Midbrain (tissue), 1 donor: ENCODE results near the gene PTPN13.

Experiments used
- DNase-seq: peaks from one replicate; lab custom pipeline; 2025; lab: John Stamatoyannopoulos, UW

Gene PTPN13

DNA sequence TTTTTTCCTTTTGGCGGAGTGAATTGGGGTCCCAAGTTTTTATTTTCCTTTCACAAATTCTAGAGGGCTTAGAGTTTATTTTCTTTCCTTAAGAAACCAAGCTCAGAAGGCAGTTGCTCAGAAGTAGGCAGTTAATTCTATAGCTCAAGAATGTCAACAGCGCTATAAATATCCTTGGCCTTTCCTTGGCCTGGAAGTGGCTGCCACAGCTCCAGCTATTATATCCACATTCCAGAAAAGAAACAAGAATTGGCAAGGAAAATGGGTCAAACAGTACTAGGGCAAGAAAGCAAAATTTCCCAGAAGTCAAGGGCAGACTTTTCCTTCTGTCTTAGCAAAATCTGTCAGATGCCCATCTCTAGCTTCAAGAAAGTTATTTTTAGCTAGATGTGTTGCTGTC lies 224.1 kb downstream of the PTPN13 start:
- DNase-seq: no peak

DNA sequence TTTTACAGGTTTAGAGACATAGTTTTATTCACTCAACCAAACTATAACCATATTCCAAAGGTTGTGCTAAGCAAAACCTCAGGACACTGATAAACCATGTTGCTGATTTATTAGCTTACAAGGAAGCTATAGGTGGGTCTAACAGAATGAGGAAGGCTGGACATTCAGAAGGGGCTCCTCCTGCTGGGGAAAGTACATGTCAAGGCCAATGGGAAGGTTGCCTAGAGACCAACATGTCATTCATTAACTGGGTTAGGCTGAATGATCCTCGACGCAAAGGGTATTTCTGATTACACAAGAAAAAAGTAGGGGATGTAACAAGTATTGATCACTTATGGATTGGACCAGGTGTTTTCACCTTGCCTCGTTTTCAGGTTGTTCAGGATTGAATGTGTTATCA lies 224.7 kb downstream of the PTPN13 start:
- no peak for DNase-seq

DNA sequence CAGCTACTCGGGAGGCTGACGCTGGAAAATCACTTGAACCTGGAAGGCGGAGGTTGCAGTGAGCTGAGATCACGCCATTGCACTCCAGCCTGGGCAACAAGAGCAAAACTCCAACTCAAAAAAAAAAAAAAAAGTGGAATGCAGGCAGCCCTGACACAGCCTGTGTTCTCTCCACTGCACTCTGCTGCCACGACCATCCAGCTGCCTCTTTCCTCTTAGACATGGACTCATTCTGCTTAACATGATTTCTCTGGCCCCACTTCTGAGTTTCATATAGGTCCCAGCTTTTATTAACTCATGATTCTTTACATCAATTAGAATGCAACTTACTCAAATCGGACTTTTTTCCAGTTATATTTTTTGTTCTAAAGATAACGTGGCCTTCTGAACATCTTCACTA lies 225.4 kb downstream of the PTPN13 start:
- DNase-seq: no peak

DNA sequence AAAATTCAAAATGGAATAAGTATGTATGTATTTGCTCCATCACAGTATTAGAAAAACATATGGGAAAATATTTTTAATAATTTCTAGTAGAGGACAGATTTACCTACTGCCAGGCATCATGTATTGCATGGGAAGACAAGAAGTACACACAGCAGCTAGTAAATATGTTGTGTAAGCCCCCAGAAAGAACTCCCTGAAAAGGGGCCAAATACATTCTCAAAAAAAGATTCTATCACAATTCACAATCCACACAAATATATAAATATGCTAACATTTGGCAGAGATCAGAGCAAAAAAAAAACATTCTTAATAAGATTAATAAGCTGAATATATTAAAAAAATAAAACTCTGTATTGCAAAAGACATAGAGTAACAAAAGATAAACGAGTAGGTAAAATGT lies 227.0 kb downstream of the PTPN13 start:
- no peak for DNase-seq

DNA sequence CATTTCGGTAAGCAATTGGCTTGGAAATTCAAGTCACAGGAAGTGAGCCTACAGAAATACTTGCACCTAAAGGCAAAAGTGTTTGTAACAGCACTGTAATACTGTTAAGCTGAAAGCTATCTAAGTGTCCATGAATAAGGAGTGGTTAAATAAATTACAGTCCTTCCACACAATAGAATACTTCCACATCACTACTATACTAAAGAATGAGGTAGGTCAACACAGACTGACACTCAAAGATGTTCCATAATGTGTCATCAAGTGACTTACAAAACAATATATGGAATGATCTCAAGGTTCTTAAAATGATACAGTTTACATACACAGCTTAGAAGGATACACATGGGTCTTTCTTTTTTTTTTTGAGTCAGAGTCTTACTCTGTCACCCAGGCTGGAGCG lies 228.0 kb downstream of the PTPN13 start:
- DNase-seq: no peak

DNA sequence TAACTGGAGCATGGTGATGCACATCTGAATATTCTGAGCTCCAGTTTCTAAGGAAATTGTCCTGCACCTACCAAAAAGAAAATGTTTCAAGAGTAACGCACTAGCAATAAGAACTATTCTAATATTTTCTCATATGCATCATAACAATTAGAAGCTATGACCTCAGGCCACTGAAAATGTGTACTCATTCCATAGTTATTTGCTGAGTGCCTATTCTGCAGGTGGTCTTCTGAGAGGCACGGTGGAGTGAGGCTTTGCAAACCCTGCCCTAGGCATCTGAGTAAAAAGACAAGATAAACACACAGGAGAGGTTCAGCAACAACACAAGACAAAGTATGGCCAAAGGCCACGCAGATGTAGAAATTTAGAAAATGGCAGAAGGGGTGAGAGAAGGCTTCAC lies 231.4 kb downstream of the PTPN13 start:
- DNase-seq: no peak

DNA sequence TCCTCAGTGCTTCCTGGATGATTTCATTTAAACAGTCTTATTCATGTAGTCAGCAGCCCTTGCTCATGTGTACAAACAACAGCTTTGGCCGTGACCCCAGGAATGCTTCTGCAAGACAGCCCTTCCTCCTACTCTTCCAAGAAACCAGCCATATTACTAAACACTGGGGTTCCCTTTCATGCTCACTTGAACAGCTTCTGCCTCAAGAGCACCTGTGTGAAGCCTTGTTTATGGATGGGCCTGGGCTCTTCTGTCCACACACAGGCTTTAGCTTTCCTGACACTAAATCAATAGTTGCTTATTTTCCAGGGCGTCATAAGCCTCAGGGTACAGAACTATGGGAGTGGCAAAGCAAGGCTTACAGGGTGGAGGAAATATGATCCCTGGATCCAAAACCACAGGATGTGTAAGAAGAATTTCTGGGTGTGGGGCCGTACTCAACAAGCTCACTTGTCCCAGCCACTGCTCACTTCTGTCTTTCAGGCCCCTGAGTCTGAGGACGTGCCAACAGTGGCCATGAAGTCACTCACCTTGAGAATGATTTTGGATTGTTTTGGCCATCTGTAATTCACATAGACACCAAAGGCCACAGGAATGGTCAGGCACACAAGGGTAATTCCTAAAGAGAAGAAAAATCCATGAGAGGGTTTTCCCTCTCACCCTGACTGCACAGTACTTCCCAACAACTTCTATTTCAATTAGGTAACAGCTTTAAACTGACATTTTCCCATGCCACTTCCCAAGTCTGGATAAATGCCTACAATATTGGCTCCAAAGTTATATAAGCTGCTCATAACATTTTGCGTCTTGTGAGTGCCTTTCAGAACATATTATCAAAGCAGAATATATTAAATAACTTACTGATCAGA lies 237.4 kb downstream of the PTPN13 start:
- no peak for DNase-seq

DNA sequence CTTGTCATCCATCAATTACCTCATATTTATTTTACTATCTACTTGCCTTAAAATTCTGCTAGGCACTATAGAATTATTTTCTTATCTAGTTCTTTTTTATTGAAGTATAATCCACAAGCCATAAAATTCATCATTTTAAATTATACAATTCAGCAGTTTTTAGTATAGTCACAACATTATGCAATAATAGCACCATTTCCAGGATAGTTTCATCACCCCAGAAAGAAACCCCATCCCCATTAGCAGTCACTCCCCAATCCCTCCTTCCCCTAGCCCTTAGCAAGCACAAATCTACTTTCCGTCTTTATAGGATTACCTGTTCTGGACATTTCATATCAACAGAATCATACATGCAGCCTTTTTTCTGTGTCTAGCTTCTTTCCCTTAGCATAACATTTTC lies 239.5 kb downstream of the PTPN13 start:
- no peak for DNase-seq

DNA sequence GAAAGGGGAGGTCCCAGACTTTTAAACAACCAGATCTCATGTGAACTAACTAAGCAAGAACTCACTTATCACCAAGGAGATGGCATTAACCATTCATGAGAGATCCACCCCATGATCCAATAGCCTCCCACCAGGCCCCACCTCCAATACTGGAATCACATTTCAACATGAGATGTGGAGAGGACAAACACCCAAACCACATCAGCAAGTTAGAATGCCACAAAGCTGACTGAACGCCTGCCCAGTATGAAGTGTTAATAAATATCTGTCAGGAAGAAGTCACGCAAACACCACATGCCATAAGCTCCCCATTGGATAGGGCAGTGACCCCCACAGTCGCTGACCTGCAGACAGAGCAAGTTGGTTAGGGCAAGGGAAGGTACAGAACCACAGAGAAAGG lies 240.8 kb downstream of the PTPN13 start:
- DNase-seq: no peak

DNA sequence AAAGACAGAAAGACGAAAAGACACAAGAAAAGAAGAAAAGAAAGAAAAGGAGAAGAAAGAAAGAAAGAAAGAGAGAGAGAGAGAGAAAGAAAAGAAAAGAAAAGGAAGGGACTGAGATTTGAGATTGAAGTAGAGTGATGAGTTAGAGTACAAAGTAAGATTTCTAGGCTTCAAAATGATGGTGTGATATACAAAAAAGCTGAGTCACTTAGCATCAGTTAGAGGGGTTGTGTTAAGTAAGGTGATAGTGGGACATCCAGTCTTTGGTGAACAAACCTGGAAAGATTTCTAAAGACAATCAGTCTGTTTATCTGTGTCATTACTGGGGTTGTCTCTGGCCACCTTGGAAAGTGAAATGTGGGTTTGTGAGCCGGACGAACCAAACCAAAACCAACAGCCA lies 241.6 kb downstream of the PTPN13 start:
- no peak for DNase-seq

DNA sequence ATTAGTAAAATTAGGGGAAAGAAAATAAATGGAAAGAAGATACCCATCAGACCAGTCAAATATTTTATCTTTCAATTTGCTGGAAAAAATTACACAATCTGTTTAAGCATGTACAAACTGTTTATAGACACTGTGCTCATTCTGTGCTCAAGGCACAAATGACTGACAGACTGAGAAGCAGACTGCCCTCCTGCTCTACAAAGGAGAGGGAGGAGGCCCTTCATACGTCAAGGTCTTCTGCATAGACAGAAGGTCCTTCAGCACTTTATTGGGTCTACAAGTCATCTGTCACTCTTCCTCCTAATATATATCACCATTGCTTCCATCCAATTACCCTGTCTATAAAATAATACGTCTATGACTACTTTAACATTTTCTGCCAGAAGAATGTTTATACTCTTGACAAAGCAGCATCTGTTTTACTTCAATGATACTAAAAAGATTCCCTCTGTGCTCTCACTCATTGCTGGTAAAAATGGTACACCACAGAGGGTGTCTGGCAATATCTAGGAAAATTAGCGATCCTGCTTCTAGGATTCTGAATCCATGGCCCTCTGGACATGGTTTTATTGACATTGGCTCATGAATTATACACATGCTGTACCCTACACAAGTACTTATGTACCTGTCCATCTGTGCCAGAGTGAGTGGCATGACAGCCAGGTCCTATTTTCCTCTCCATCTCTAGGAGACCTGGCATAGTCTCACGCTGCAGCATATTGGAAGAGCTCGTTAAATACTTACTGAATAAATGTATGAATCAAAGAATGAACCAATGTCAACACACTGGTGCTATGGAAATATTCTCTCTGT lies 243.8 kb downstream of the PTPN13 start:
- no peak for DNase-seq

DNA sequence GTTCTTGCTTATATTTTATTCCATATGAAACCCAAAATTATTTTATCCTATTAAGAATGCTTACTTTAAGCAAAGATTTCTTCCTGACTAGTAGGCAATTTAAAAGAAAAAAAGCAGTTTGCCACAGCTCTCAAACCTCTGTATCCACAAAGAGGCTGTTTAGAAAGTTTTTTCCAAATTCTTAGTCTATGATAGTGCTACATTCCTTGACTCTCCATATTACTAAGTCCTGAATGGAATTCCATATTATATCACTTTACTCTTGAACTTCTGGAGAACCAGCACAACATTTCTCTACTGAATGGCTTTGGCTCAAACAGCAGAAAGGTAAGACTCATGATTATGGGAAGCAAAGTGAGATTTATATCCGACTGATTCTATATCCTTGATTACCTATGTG lies 246.7 kb downstream of the PTPN13 start:
- no peak for DNase-seq

DNA sequence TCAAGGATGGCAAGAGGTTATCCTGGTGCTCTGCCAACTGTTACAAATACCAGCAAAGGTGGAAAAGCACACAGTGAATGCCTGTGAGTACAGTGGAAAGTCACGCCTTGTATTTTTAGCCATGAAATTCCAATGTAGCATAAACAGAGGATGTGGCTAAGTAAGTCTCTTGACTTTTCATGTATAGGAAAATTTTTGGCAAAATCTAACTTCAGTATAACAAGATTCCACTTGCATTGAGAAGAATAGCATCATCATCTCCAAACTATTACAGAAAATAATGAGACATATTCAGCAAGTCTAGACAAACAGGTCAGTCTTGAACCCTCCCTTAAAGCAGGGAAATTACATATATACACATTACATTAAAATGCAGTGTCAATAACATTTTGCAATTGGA lies 247.2 kb downstream of the PTPN13 start:
- no peak for DNase-seq

DNA sequence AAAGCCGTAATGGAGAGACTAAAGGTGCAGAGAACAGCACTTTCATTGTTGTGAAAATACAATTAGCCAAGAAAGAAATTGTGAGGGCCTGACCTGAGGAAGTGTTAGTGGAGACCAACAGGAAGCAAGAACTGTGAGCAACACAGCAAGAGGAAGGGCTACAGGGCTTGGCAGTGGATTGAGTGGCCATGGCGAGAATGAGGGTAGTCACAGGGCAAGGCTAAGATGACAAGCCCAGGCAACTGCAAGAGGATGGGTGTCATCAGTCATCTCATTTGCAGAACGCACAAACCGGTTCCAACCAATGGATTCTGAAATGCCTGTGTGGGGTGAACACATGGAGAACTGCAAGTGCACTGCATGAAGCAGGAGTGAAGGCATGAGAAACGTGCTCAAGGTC lies 251.5 kb downstream of the PTPN13 start:
- no peak for DNase-seq

DNA sequence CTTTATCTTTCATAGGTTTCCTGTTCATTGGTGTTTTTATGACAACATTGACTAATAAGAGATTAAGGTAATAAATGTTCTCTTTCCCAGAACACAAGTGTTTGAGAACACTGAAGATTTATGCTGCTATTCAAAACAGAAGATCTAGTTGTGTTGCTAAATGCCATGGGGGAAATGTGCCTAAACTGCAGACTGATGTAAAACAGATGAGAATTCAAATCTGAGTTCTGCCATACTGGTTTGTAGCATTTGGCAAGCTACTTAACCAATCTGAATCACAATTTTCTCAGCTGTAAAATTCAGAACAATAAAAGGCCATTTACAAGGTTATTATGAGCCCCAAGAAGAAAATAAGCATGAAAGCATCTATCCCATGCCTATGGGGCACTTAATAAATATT lies 252.8 kb downstream of the PTPN13 start:
- no peak for DNase-seq

DNA sequence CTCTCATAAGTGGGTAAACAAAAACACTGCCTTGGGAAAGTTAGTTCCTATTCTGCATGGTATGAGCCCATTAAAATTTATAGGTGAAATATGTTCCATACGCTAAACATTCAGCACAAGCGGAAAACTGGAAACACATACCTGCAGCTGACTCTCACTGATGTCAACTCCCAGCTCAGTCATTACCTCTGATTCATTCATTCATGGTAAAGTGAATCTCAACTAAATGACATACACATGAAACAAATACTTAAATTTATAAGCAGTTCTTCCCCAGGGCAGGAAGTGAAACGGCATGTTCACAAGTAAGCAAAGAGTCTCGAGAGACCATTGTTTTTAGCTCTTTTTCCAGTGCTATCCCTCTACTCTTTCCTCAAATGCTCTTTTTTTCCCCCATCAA lies 253.5 kb downstream of the PTPN13 start:
- DNase-seq: no peak

DNA sequence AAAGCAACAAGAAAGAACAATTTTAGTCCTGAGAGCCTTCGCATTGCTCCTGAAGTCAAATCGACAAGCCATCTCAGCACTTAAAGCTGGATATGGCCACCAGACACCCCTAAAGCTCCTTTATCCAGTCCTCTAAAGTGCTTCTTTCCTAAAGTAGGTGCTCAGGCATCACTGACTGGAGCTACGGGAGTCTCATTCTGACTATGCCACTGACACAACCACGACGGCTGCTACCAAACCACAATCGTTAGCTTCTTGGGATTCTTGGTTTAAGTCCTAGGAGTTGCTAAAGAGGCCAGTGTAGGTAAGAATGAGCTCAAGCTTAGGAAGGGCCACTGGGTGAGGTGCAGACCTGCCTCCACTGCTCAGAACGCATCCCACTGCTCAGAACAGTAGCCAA lies 254.0 kb downstream of the PTPN13 start:
- DNase-seq: no peak

DNA sequence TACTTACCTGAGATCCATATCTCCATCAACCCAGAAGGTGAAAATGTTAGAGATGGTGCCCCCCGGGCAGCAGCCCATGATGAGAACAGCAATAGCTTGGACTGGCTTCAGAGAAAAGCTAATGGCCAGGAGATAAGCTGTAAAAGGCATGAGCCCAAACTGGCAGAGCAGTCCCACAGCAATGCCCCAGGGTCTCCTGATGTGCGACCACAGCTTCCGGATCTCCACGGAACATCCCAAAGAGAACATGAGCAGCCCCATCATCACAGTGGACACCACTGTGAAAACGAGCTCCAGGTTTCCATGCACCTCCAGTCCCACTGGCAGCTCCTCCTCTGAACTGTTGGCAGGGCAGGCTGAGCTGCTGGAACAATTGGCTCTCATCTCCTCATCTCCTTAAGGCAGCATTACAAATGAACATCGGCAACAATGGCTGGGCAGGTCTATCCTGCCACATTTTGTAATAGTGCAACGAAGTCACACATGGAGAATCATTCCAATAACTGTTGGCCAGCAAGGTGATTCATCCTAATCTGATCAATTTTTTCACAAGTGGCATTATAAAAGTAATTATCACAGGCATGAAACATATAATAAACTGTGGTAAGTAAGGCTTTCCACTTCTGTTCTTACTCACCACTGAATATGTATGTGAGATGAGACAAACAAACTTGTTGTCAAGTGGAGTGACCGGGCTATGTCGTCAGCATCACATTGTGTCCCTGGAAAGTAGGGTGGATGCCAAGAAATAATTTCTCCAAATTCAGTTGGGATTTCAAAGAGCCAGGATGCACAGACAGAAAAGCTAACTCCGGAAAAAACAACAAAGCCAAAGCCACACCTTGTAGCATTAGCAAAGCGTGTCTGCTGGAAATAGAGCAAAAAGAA lies 254.9 kb downstream of the PTPN13 start, which contains the start of gene SLC10A6:
SLC10A6 (minus strand) TSS at position 653 of the 888 bp plus-strand sequence; CDS start at position 384, 269 bp downstream.
- peak; percentile 8 for DNase-seq

DNA sequence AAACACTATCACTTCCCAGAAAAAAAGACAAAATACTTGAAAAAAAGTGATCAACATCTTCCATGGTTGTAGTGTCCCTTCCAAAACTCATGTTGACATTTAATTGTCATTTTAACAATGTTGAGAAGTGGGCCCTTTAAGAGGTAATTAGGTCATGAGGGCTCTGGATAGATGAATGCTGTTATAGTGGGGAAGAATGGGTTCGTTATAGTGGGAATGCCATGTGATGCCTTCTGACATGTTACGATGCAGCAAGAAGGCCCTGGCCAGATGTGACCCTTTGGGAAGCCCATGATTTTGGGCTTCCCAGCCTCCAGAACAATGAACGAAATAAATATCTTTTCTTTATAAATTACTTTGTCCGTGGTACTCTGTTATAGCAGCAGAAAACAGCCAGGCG lies 259.1 kb downstream of the PTPN13 start:
- no peak for DNase-seq

DNA sequence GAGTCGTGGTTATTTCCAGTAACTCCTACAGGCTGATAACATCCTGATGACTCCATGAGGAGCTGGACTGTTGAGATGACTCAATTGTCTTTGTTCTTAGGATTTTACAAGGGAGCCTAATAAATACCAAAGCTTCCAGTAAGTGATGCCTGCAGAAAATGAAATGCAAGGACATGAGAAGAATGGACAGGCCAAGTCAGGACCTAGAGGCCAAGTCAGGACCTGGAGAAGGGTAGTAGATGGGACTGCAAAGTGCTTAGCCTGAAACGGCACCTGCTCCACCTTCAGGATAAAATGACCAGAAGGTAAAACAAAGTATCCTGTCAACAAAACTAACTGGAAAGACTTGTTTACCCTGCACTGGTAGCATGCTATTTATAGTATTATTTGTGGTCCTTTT lies 261.5 kb downstream of the PTPN13 start:
- DNase-seq: no peak

DNA sequence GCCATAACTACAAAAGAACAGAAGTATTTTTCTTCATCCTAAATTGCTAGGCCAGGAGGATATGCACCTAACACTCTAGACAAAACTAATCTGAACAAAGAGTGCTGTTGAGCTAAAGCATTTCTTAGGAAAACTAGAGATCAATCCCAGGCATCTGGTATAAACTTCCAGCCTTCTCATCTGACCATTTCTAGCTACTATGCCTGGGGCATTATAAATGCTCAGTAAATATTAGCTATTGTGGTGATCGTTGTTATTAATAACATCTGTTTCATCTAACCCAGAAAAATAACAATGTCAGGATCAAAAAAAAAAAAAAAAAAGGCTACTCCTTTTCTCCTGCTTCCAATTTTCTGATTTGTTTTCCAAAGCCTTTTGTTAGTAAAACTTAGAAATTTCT lies 262.8 kb downstream of the PTPN13 start:
- DNase-seq: no peak

DNA sequence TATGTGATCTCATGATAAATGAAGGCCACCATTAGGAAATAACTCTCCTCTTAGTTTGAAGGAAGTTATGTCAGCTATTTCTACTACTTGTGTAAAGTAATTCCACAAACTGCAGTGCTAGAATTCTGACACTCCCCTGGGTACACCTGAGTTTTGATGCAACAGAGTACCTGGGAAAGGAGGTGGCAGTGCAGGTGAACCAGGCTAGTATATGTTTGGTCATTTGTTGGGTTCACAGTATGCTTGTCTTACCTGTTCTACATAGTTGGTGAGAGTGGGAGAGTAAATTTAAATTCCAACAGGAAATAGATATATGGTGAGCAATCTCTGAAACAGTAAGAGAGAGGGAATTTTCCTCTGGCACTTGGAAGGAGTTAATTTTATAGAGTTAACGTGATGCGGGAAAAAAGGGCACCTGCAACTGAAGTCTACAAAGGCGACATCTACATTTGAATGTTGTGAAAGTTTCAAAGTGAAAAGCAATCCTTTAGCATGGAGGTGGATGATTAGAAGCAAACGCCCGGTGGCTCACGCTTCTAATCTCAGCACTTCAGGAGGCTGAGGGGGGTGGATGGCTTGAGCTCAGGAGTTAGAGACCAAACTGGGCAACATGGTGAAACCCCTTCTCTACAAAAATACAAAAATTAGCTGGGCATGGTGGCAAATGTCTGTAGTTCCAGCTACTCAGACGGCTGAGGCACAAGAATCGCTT lies 263.4 kb downstream of the PTPN13 start:
- no peak for DNase-seq
